OCI-LY3 (cell line): Measurements from ENCODE around the gene CMIP.
A peak's percentile ranks its signal among the peaks of the same experiment; 100 is the strongest.
"Not testable (repeated sequence)": the region's sequence is repeated elsewhere in the genome, so short reads cannot be mapped to it uniquely, and the experiment has no call there.

Source experiments
- H2AFZ ChIP-seq: fragments of 200-600, 300-600 bp; shearing (Covaris generic); 2 replicates; pipeline ENCODE4 v1.6.0; 2014; ENCODE audit warnings: antibody characterized with exemption, low read depth, low read length
- H3K27ac ChIP-seq: fragments of 200-600, 300-600 bp; sonication (generic); 2 replicates; pipeline ENCODE4 v1.5.1; 2014; ENCODE audit warnings: mild to moderate bottlenecking, low read length, moderate library complexity, mixed read lengths
- H3K27me3 ChIP-seq: fragments of 200-600, 300-600 bp; sonication (generic); 2 replicates; pipeline ENCODE4 v1.6.1; 2014; ENCODE audit warnings: low read depth, low read length, mixed read lengths
- H3K36me3 ChIP-seq: fragments of 200-600, 300-600 bp; sonication (generic); replicated peaks from 2 replicates; pipeline ENCODE3; 2014; ENCODE audit warnings: low read depth, low read length, mixed read lengths
- H3K4me1 ChIP-seq: fragments of 300-600, 200-600 bp; sonication (generic); 2 replicates; pipeline ENCODE4 v1.6.1; 2014; ENCODE audit warnings: low read length, mixed read lengths
- H3K4me2 ChIP-seq: fragments of 200-600, 300-600 bp; sonication (generic); 2 replicates; pipeline ENCODE4 v1.6.1; 2014; ENCODE audit warnings: low read length, mixed read lengths
- H3K4me3 ChIP-seq: fragments of 300-600, 200-600 bp; sonication (generic); 2 replicates; pipeline ENCODE4 v1.5.1; 2014; ENCODE audit warnings: antibody characterized with exemption, mild to moderate bottlenecking, low read length, moderate library complexity
- H3K79me2 ChIP-seq: fragments of 300-600, 200-600 bp; shearing (Covaris generic); 2 replicates; pipeline ENCODE4 v1.6.1; 2014; ENCODE audit warnings: mild to moderate bottlenecking, low read length, mixed read lengths
- H3K9ac ChIP-seq: fragments of 300-600, 200-600 bp; shearing (Covaris generic); 2 replicates; pipeline ENCODE4 v1.6.0; 2014; ENCODE audit warnings: mild to moderate bottlenecking, low read length, moderate library complexity
- H3K9me3 ChIP-seq: fragments of 200-600, 300-600 bp; shearing (Covaris generic); 2 replicates; pipeline ENCODE4 v1.6.1; 2014; ENCODE audit warnings: low read length, mixed read lengths; ENCODE audit not compliant: insufficient read depth
- H4K20me1 ChIP-seq: fragments of 200-600, 300-600 bp; sonication (generic); 2 replicates; pipeline ENCODE4 v1.6.1; 2016; ENCODE audit warnings: low read length, mixed read lengths; ENCODE audit not compliant: insufficient read depth
- CTCF ChIP-seq: fragments of 200-600, 300-600 bp; sonication (generic); IDR thresholded peaks from 2 replicates; pipeline ENCODE4 v1.5.1; 2014; ENCODE audit warnings: antibody characterized with exemption, low read length, low read depth
- EZH2phosphoT487 ChIP-seq: fragments of 200-600 bp; shearing (Covaris generic); IDR thresholded peaks from 2 replicates; pipeline ENCODE4 v1.6.1; 2018; ENCODE audit warnings: antibody characterized with exemption, mixed run types, low read depth

CMIP gene

GRCh38 chr16:81739503-81739902 lies 294.9 kb downstream of the CMIP start:
- H3K4me2 ChIP-seq, result peak overlapping the region; percentile 99
- peak overlapping the region; percentile 97 for H3K27ac ChIP-seq
- TF ChIP-seq CTCF, result no peak
- TF ChIP-seq EZH2phosphoT487, result no peak
- peak overlapping the region; percentile 73 for H3K9ac ChIP-seq
- H3K9me3 ChIP-seq, result no peaks in the 10 kb centered on the region
- H3K4me3 ChIP-seq, result peak overlapping the region; percentile 78
- no peak overlapping the region for H2AFZ ChIP-seq
- H4K20me1 ChIP-seq, result no peaks in the 10 kb centered on the region
- no peaks in the 10 kb centered on the region for H3K36me3 ChIP-seq
- no peaks in the 10 kb centered on the region for H3K27me3 ChIP-seq
- H3K79me2 ChIP-seq, result peaks cover 15% of the 10 kb centered on the region
- peaks cover 51% of the 10 kb centered on the region for H3K4me1 ChIP-seq

- peaks cover 15% of the 10 kb centered on the region for H3K79me2 ChIP-seq
- H3K4me1 ChIP-seq, result peaks cover 52% of the 10 kb centered on the region
- no peaks in the 10 kb centered on the region for H3K27me3 ChIP-seq
- no peak overlapping the region for H2AFZ ChIP-seq
- no peaks in the 10 kb centered on the region for H3K9me3 ChIP-seq
- peak overlapping the region; percentile 73 for H3K9ac ChIP-seq
- H3K36me3 ChIP-seq, result no peaks in the 10 kb centered on the region
- peak overlapping the region; percentile 78 for H3K4me3 ChIP-seq
- peak overlapping the region; percentile 97 for H3K27ac ChIP-seq
- H4K20me1 ChIP-seq, result no peaks in the 10 kb centered on the region
- peak overlapping the region; percentile 99 for H3K4me2 ChIP-seq
- TF ChIP-seq EZH2phosphoT487 (no peak), CTCF (no peak)
Measured at GRCh38 chr16:81740169-81740568, 295.6 kb downstream of the CMIP start.

- peak overlapping the region; percentile 67; the same call in 1 of the 2 replicates for H3K9ac ChIP-seq
- H3K36me3 ChIP-seq, H4K20me1 ChIP-seq, H3K27me3 ChIP-seq, H3K9me3 ChIP-seq, H2AFZ ChIP-seq: not testable (repeated sequence)
- peak overlapping the region; percentile 78 for H3K4me3 ChIP-seq
- peak overlapping the region; percentile 99 for H3K4me2 ChIP-seq
- peak overlapping the region; percentile 97 for H3K27ac ChIP-seq
- peaks cover 15% of the 10 kb centered on the region for H3K79me2 ChIP-seq
- peaks cover 62% of the 10 kb centered on the region for H3K4me1 ChIP-seq
Measured at GRCh38 chr16:81741430-81741770, 296.8 kb downstream of the CMIP start.

- no peaks in the 10 kb centered on the region for H3K36me3 ChIP-seq
- H2AFZ ChIP-seq, result no peak overlapping the region
- no peak overlapping the region for H3K9ac ChIP-seq
- peaks cover 72% of the 10 kb centered on the region for H3K4me1 ChIP-seq
- H4K20me1 ChIP-seq, result no peaks in the 10 kb centered on the region
- peaks cover 17% of the 10 kb centered on the region for H3K79me2 ChIP-seq
- TF ChIP-seq EZH2phosphoT487 (no peak), CTCF (no peak)
- H3K4me2 ChIP-seq, result no peak overlapping the region
- H3K27ac ChIP-seq, result no peak overlapping the region
- no peaks in the 10 kb centered on the region for H3K9me3 ChIP-seq
- H3K27me3 ChIP-seq, result no peaks in the 10 kb centered on the region
- no peak overlapping the region for H3K4me3 ChIP-seq
Measured at GRCh38 chr16:81744385-81744784, 299.8 kb downstream of the CMIP start.

GRCh38 chr16:81744911-81745310 lies 300.3 kb downstream of the CMIP start:
- H3K4me2 ChIP-seq, result no peak overlapping the region
- H3K79me2 ChIP-seq, result peaks cover 13% of the 10 kb centered on the region; the same call in 1 of the 2 replicates
- no peaks in the 10 kb centered on the region for H3K9me3 ChIP-seq
- TF ChIP-seq CTCF, result no peak
- no peak for TF ChIP-seq EZH2phosphoT487
- peaks cover 3% of the 10 kb centered on the region for H3K36me3 ChIP-seq
- no peak overlapping the region for H2AFZ ChIP-seq
- H3K4me1 ChIP-seq, result peaks cover 72% of the 10 kb centered on the region
- H4K20me1 ChIP-seq, result no peaks in the 10 kb centered on the region
- H3K4me3 ChIP-seq, result no peak overlapping the region
- 0 out of 2 replicates have a peak overlapping the region, but pooled peaks have one; percentile 67 for H3K27ac ChIP-seq
- H3K27me3 ChIP-seq, result no peaks in the 10 kb centered on the region
- no peak overlapping the region for H3K9ac ChIP-seq
